Rectal smooth muscle tissue (tissue), 1 donor: ENCODE results near the gene HMGB3.

Source experiments
- H3K27ac ChIP-seq: one replicate; pipeline ENCODE4 v1.7.0; 2013; ENCODE audit warnings: low read depth, low read length, inconsistent platforms
- H3K27me3 ChIP-seq: one replicate; pipeline ENCODE4 v1.7.0; 2013; ENCODE audit warnings: low read length; ENCODE audit not compliant: control insufficient read depth, insufficient read depth
- H3K36me3 ChIP-seq: one replicate; pipeline ENCODE4 v1.7.0; 2013; ENCODE audit warnings: low read length; ENCODE audit not compliant: control insufficient read depth, insufficient read depth
- H3K4me1 ChIP-seq: one replicate; pipeline ENCODE4 v1.7.0; 2013; ENCODE audit warnings: low read length; ENCODE audit not compliant: control insufficient read depth, insufficient read depth
- H3K4me3 ChIP-seq: one replicate; pipeline ENCODE4 v1.7.0; 2013; ENCODE audit warnings: low read length
- H3K9ac ChIP-seq: one replicate; pipeline ENCODE4 v1.7.0; 2013; ENCODE audit warnings: low read length

HMGB3 gene

GRCh38 chrX:150982788-150983520 is at the start of gene HMGB3:
Gene HMGB3 (plus strand): TSS chrX:150983335. CDS start chrX:150985600, 2,265 bp downstream.
- H3K9ac ChIP-seq: no peak within 1 kb of the TSS
- no peaks in the 10 kb centered on the region for H3K4me1 ChIP-seq
- no peaks in the 10 kb centered on the region for H3K27me3 ChIP-seq
- H3K27ac ChIP-seq: no peak within 1 kb of the TSS
- H3K36me3 ChIP-seq: no peaks in the 10 kb centered on the region
- H3K4me3 ChIP-seq: peak within 1 kb of the TSS; percentile 52

GRCh38 chrX:150933945-150934350 is 49.2 kb upstream of the HMGB3 start:
- no peak overlapping the region for H3K9ac ChIP-seq
- H3K27ac ChIP-seq: peak overlapping the region; percentile 10
- H3K27me3 ChIP-seq: no peaks in the 10 kb centered on the region
- no peaks in the 10 kb centered on the region for H3K4me1 ChIP-seq
- no peaks in the 10 kb centered on the region for H3K36me3 ChIP-seq
- no peak overlapping the region for H3K4me3 ChIP-seq

- Histone ChIP-seq H3K36me3 (no peaks in the 10 kb centered on the region), H3K27me3 (no peaks in the 10 kb centered on the region), H3K27ac (peak overlapping the region; percentile 10), H3K9ac (no peak overlapping the region), H3K4me3 (no peak overlapping the region), H3K4me1 (no peaks in the 10 kb centered on the region)
These were observed 48.7 kb upstream of the HMGB3 start for GRCh38 chrX:150934453-150934852.

DNA sequence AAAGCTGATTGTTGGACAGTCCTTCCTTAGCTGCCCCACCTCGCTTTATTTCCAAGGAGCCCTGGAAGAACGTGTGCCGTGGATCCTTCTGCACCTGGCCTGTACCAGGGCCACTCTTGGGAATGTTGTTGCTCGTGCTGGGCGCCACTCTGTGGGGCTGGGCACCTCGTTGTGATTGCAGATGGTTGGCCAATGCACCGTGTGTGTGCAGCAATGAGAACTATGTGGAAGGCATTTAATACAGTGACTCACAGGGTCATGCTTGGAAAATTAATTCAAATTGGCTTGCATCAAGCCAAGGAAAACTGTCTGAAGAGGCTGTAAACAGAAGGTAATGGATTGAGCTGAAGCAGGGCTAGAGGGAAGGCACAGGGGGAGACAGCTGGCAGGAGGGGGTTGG is 47.7 kb upstream of the HMGB3 start:
- no peaks in the 10 kb centered on the region for H3K27me3 ChIP-seq
- H3K4me3 ChIP-seq: no peak overlapping the region
- no peaks in the 10 kb centered on the region for H3K36me3 ChIP-seq
- H3K27ac ChIP-seq: no peak overlapping the region
- H3K4me1 ChIP-seq: no peaks in the 10 kb centered on the region
- H3K9ac ChIP-seq: no peak overlapping the region

DNA sequence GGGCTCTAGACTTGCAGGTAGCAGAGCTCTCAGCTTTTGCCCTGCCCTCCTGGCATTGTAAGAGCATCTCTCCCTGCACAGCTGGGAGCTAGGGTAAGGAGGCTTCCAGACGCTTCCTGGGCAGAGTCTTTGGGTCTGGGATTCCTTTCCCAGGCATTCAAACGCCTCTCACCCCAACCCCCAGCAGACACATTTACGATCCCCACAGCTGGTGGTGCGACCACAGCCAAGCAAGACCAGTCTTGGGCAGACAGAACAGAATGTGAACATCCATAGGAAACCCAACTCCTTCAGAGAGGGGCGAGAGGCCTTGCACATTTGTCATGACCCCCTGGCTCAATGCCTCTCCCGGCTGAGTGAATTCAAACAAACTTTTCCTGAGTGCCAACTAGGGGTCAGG is 46.6 kb upstream of the HMGB3 start:
- Histone ChIP-seq H3K27me3 (no peaks in the 10 kb centered on the region), H3K9ac (no peak overlapping the region), H3K36me3 (no peaks in the 10 kb centered on the region)

GRCh38 chrX:150940844-150941495 is 42.2 kb upstream of the HMGB3 start:
- Histone ChIP-seq H3K4me3 (no peak overlapping the region), H3K9ac (no peak overlapping the region), H3K27me3 (no peaks in the 10 kb centered on the region), H3K27ac (no peak overlapping the region), H3K4me1 (no peaks in the 10 kb centered on the region), H3K36me3 (no peaks in the 10 kb centered on the region)

More for the DNA sequence above, 46.6 kb upstream of the HMGB3 start:
- H3K27ac ChIP-seq: no peak overlapping the region
- no peak overlapping the region for H3K4me3 ChIP-seq
- H3K4me1 ChIP-seq: no peaks in the 10 kb centered on the region

DNA sequence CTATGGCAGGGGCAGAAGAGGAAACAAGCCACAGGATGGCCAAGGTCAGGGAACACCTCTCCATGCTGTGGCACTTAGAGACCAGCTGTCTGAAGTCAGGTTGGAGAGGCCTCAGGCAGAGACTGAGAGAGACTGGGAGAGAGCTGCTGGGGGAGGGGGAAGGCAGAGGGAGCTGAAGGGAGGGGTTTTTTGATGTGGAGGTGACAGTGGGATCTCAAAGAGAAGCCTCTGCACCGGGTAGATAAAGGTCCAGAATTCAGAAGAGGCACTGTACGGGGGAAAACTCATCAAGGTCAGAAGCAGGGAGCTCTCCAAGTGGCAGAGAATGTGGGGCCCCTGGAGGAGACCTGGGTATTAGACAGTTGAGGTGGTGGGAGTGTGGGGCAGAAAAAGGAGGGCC is 41.6 kb upstream of the HMGB3 start:
- Histone ChIP-seq H3K27me3 (no peaks in the 10 kb centered on the region), H3K27ac (no peak overlapping the region), H3K4me1 (no peaks in the 10 kb centered on the region), H3K4me3 (no peak overlapping the region), H3K9ac (no peak overlapping the region), H3K36me3 (no peaks in the 10 kb centered on the region)

DNA sequence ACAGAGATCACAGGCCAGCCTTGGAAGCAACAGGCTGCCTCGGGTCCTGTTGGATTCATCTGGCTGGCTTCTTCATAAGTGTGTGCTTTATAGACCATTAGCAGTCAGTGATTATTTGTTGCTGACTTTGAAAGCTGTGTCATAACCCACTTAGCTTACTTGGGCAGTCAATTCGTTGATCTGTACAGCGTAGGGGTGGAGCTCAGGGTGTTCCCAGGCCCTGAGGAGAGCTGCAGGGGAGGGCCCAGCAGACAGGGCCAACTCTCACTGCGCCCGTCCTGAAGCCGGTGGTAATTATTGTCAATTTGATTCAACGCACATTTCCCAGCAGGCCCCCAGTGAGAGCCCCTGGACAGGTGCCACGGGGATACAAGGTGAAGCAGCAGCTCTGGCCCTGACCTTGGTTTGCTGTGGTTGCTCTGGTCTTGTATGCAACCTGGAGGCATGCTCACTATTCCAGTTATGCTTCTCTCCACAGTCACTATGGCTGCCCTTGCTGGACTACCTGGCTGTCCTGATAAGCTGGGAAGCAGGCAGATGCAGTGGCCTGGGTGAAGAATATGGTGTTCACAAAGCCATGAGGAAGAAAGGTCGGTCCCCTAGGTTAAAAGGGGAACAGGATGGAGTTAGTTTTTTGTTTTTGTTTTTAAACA is 40.1 kb upstream of the HMGB3 start:
- Histone ChIP-seq H3K4me3 (no peak overlapping the region), H3K27ac (no peak overlapping the region), H3K4me1 (no peaks in the 10 kb centered on the region), H3K27me3 (no peaks in the 10 kb centered on the region), H3K9ac (no peak overlapping the region), H3K36me3 (no peaks in the 10 kb centered on the region)

DNA sequence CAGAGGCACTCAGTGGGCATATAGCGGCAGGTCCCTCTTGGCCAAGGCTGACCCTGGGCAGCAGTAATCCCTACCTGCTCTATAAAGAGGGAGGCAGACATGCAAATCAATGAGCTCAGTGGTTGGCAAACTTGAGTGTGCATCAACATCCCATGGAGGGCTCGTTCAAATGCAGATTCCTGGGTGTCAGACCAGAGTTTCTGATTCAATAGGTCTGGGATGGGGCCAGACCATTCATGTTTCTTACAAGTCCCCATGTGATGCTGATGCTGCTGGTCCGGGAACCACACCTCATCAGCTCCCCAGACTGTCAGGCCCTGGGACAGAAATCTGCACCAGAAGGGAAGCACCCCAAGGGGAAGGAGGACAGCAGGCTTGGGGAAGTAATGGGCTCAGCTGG is 38.9 kb upstream of the HMGB3 start:
- no peak overlapping the region for H3K9ac ChIP-seq
- H3K4me3 ChIP-seq: no peak overlapping the region
- no peaks in the 10 kb centered on the region for H3K4me1 ChIP-seq
- H3K27me3 ChIP-seq: no peaks in the 10 kb centered on the region
- no peak overlapping the region for H3K27ac ChIP-seq
- H3K36me3 ChIP-seq: no peaks in the 10 kb centered on the region

DNA sequence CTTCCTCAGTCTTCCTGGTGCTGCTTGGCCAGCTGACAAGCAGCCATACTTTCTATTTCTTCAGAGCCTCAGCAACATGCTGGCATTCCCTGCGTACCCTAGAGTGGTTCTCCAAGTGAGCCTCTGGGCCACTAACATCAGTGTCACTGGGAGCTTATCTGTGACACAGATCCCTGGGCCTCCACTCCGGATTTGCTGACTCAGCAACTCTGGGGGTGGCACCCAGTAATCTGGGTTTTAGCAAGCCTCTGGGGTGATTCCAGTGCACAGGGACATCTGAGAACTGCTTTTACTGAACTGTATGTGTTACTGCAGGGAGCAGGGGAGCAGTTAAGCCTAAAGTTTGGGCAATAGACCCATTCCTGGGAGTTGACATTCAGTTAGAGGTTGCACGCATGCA is 28.2 kb upstream of the HMGB3 start:
- H3K36me3 ChIP-seq: no peaks in the 10 kb centered on the region
- no peak overlapping the region for H3K9ac ChIP-seq
- H3K27me3 ChIP-seq: no peaks in the 10 kb centered on the region
- no peaks in the 10 kb centered on the region for H3K4me1 ChIP-seq
- no peak overlapping the region for H3K27ac ChIP-seq
- no peak overlapping the region for H3K4me3 ChIP-seq

- H3K4me3 ChIP-seq: no peak overlapping the region
- H3K36me3 ChIP-seq: no peaks in the 10 kb centered on the region
- H3K4me1 ChIP-seq: no peaks in the 10 kb centered on the region
- H3K27me3 ChIP-seq: no peaks in the 10 kb centered on the region
- H3K9ac ChIP-seq: no peak overlapping the region
- H3K27ac ChIP-seq: no peak overlapping the region
These were observed 27.5 kb upstream of the HMGB3 start for GRCh38 chrX:150955590-150955989.

- no peaks in the 10 kb centered on the region for H3K36me3 ChIP-seq
- no peak overlapping the region for H3K9ac ChIP-seq
- H3K4me1 ChIP-seq: no peaks in the 10 kb centered on the region
- no peak overlapping the region for H3K27ac ChIP-seq
- no peak overlapping the region for H3K4me3 ChIP-seq
- no peaks in the 10 kb centered on the region for H3K27me3 ChIP-seq
These were observed 25.0 kb upstream of the HMGB3 start for GRCh38 chrX:150958177-150958576.
